HepG2 (cell line): Measurements from ENCODE around the gene SMURF2. TPM values are rescaled to one million over a fixed set of nuclear protein-coding genes. Genes with fewer than 3 reads are reported as not detected.

Experiments used
- ATAC-seq: fragments of 200-7000 bp; cut with Tn5 transposase; 3 replicates; pipeline ENCODE4 v1.9.1; 2020; ENCODE audit warnings: mild to moderate bottlenecking, moderate library complexity
- BruUV-seq: library from RNA; stranded (reverse); fragments of 400-500 nt; replicated peaks from 2 replicates; lab custom pipeline; 2021; lab: Mats Ljungman, UMichigan
- CTCF ChIA-PET: fragments of 300-600 bp; formaldehyde crosslinking; extraction: SDS; loops from one replicate; lab custom pipeline; 2021; ENCODE audit warnings: low total read pairs, inconsistent platforms, low intra/inter-chr PET ratio; lab: Yijun Ruan, JAX
- POLR2A ChIA-PET: fragments of 350-600 bp; sonication (Branson Sonifier 250); formaldehyde crosslinking; loops from one replicate; lab custom pipeline; 2020; ENCODE audit warnings: antibody characterized with exemption, inconsistent platforms; lab: Yijun Ruan, JAX
- DNase-seq: peaks from one replicate; pipeline ENCODE4 v3.0.0-alpha.2; 2015; ENCODE audit warnings: low spot score
- FAIRE-seq: peaks from 3 replicates; lab custom pipeline; 2011; peaks lifted over from hg19 to GRCh38; lab: Jason Lieb, UNC
- H2AFZ ChIP-seq: one replicate; pipeline ENCODE4 v1.6.1; 2011; ENCODE audit warnings: low read length, inconsistent platforms
- H3K27ac ChIP-seq: fragments of 300-600 bp; 3 replicates; pipeline ENCODE4 v1.8.0; 2011; ENCODE audit warnings: mixed run types, mild to moderate bottlenecking, mixed read lengths, low read length, inconsistent platforms; ENCODE audit not compliant: insufficient read depth; ENCODE audit errors: extremely low read length
- H3K27me3 ChIP-seq, 2 experiments: fragments of 200-600 bp in 1 of 2; 2 replicates in 1 of 2; 3 replicates in 1 of 2; pipeline versions ENCODE4 v1.6.0 to v1.8.0; 2011; ENCODE audit warnings: low read length in 2 of 2, mild to moderate bottlenecking in 2 of 2, moderate library complexity in 2 of 2, inconsistent platforms in 1 of 2; ENCODE audit not compliant: insufficient read depth in 2 of 2, control insufficient read depth in 1 of 2
- H3K36me3 ChIP-seq, 2 experiments: fragments of 200-600 bp in 1 of 2; replicated peaks in 1 of 2; 2 replicates in 1 of 2; 3 replicates in 1 of 2; pipeline versions ENCODE4 v1.5.1 to v1.8.0; 2011; ENCODE audit warnings: low read length in 2 of 2, inconsistent platforms in 1 of 2; ENCODE audit not compliant: insufficient read depth in 2 of 2, control insufficient read depth in 1 of 2
- H3K4me1 ChIP-seq: 2 replicates; pipeline ENCODE4 v1.5.1; 2012; ENCODE audit warnings: low read length, inconsistent platforms; ENCODE audit not compliant: insufficient read depth
- H3K4me2 ChIP-seq: 2 replicates; pipeline ENCODE4 v1.6.0; 2011; ENCODE audit warnings: low read depth, low read length, inconsistent platforms
- H3K4me3 ChIP-seq, 3 experiments: fragments of 200-600 bp in 1 of 3; sonication (generic), shearing (Covaris generic) in 1 of 3; replicated peaks in 1 of 3; 2 replicates each; pipeline ENCODE4 v1.5.1; 2011 to 2016; ENCODE audit warnings: low read length in 3 of 3, inconsistent platforms in 2 of 3, low read depth in 2 of 3, mild to moderate bottlenecking in 2 of 3, control low read depth in 1 of 3, mixed read lengths in 1 of 3; ENCODE audit not compliant: insufficient read depth in 1 of 3
- H3K79me2 ChIP-seq: one replicate; pipeline ENCODE4 v1.6.1; 2011; ENCODE audit warnings: low read length, inconsistent platforms; ENCODE audit not compliant: insufficient read depth
- H3K9ac ChIP-seq: 2 replicates; pipeline ENCODE4 v1.6.0; 2011; ENCODE audit warnings: mild to moderate bottlenecking, low read depth, low read length, inconsistent platforms; ENCODE audit not compliant: insufficient read depth
- H3K9me3 ChIP-seq: 2 replicates; pipeline ENCODE4 v1.5.1; 2012; ENCODE audit warnings: mild to moderate bottlenecking, low read length
- H4K20me1 ChIP-seq: 2 replicates; pipeline ENCODE4 v1.6.0; 2011; ENCODE audit warnings: inconsistent platforms, mild to moderate bottlenecking, low read length, moderate library complexity; ENCODE audit not compliant: insufficient read depth
- FOXP1 ChIP-seq, 2 experiments: fragments of 450-650 bp in 1 of 2; IDR thresholded peaks; 2 replicates each; pipeline ENCODE4 v1.6.1; 2017 to 2018; ENCODE audit warnings: antibody characterized with exemption in 1 of 2
- KLF12 ChIP-seq: sonication (generic); formaldehyde crosslinking; IDR thresholded peaks from 2 replicates; pipeline ENCODE4 v1.4.0; 2020; ENCODE audit warnings: missing genetic modification reagents, borderline replicate concordance
- MAFK ChIP-seq, 2 experiments: IDR thresholded peaks in 1 of 2; conservative IDR thresholded peaks in 1 of 2; 2 replicates each; pipeline ENCODE4 v1.6.1; 2011; ENCODE audit warnings: improper control_type of control experiment in 2 of 2, low read length in 2 of 2
- NFYB ChIP-seq: sonication (generic); formaldehyde crosslinking; IDR thresholded peaks from 2 replicates; pipeline ENCODE4 v1.4.0; 2020; ENCODE audit warnings: missing genetic modification reagents
- POLR2A ChIP-seq, 2 experiments: IDR thresholded peaks; 2 replicates each; pipeline ENCODE4 v1.6.1; 2011; ENCODE audit warnings: low read depth in 2 of 2, low read length in 2 of 2, mild to moderate bottlenecking in 1 of 2, moderate library complexity in 1 of 2; ENCODE audit not compliant: insufficient read depth in 1 of 2
- RBM22 ChIP-seq: fragments of 200-400 bp; formaldehyde crosslinking; optimal IDR thresholded peaks from 2 replicates; pipeline ENCODE3; 2017; ENCODE audit warnings: mild to moderate bottlenecking, low read length, moderate library complexity
- ZKSCAN1 ChIP-seq: fragments of 150-350 bp; IDR thresholded peaks from 2 replicates; pipeline ENCODE4 v1.6.1; 2014; ENCODE audit warnings: low read length
- ZMYM4 ChIP-seq: sonication (generic); formaldehyde crosslinking; IDR thresholded peaks from 2 replicates; pipeline ENCODE4 v1.8.1; 2023; ENCODE audit warnings: mild to moderate bottlenecking, missing genetic modification reagents
- ZNF784 ChIP-seq: sonication (generic); formaldehyde crosslinking; IDR thresholded peaks from 2 replicates; pipeline ENCODE4 v1.5.1; 2020; ENCODE audit warnings: missing genetic modification reagents, mild to moderate bottlenecking, borderline replicate concordance
- WGBS: methylation state at CpG from one replicate; pipeline ENCODE4 v1.1.6; 2017; ENCODE audit warnings: low lambda C conversion rate; 5-methylcytosine and 5-hydroxymethylcytosine counted together
- in situ Hi-C: cut with HindIII; loops from 2 replicates; pipeline ENCODE4 v1.10.0; 2017; ENCODE audit warnings: low pct_unique_long_range_greater_than_20kb; ENCODE audit not compliant: extremely low pct_ligation_motif_present
- intact Hi-C: fragments of 100-400 bp; cut with micrococcal nuclease; formaldehyde crosslinking; loops from one replicate; pipeline ENCODE4 v1.10.0; 2022; ENCODE audit not compliant: unreplicated experiment
- polyA plus RNA-seq, 8 experiments: library from polyadenylated mRNA; depleted of rRNA in 3 of 8; stranded (reverse) in 7 of 8; unstranded in 1 of 8; fragments of >200 nt; fragmentation: Illumina TruSeq in 4 of 8; extraction: Trizol in 4 of 8; gene quantifications; 2 replicates each; pipeline versions ENCODE4 v1.2.1 to v1.2.3, GENCODE V29; 2011 to 2016; ENCODE audit warnings: low read depth in 4 of 8, missing spikeins in 1 of 8, mixed read lengths in 1 of 8; ENCODE audit not compliant: insufficient read depth in 1 of 8
- total RNA-seq, 5 experiments: library from RNA; depleted of rRNA; stranded (reverse); fragments of >200 nt; fragmentation: Illumina TruSeq; extraction: Trizol; gene quantifications; 2 replicates each; pipeline ENCODE4 v1.2.3, GENCODE V29; 2016; ENCODE audit warnings: low read depth in 1 of 5

SMURF2 gene
- total and polyA plus RNA-seq, 2 of the 13 experiments (the other 11 are each of a cell fraction or from before 2014, with no cell fraction given), result 14.9 to 24.3 TPM

DNA sequence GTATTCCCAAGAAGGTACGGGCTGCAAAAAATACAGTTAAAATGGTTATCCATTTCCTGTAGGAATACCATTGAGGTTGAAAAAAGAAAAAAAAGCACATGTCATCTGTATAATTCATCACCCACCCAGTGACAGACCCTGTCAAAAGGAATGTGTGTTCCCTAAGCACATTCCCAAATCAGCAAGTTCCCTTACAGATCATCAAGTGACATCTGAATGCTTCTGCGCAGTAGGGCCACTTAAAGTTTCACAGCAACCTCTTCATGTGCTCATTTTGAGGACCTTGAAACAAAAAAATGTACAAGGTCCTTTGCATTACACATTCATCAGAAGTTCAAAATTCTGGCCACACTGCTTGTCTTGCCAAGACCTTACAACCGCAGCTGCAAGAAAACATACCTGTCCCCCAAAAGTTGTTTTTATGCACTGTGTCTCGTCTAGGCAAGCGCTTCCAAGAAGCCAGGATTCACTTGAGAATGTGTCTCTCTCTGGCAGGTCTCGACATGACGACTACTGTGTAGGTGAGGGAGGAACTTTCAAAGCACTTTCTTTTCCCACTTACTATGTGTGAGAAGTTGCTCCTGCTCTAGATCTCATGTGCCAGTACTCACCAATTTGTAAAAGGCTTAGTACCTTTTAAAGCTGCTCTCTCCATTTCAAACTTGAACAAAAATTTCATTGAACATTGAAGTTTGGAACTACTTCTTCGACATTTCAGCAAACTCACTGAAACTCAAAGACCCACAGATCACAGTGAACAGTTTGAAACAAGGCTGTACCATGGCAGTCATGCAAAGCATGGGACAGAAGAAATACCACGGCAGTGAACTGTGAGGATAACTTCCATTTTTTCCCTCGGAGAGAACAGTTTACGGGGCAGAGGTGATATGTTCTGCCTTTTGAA lies 161.0 kb downstream of the SMURF2 start:
- H3K4me2 ChIP-seq, result no peak overlapping the region
- no peak overlapping the region for H2AFZ ChIP-seq
- H3K9ac ChIP-seq, result no peak overlapping the region
- no peaks in the 10 kb centered on the region for H3K9me3 ChIP-seq
- no peak for ATAC-seq
- H3K27ac ChIP-seq, result no peak overlapping the region
- BruUV-seq, result no TSS peak
- TF ChIP-seq NFYB (CRISPR knock-in tag) (no peak), ZNF784 (CRISPR knock-in tag) (no peak), POLR2A (IDR thresholded peaks at IDR 0.05; ENCODE audit: insufficient read depth in 1 of 2, low read depth in 2 of 2, low read length in 2 of 2) (peak; percentile 9 to 45; a peak in 1 of 4 replicates), RBM22 (peak; percentile 55), MAFK (conservative IDR thresholded peaks at IDR 0.05 in 1 of 2, IDR thresholded peaks at IDR 0.05 in 1 of 2; ENCODE audit: low read length in 2 of 2) (no peak), KLF12 (CRISPR knock-in tag) (no peak), ZMYM4 (CRISPR knock-in tag) (no peak), ZKSCAN1 (peak; percentile 80), FOXP1 (IDR thresholded peaks at IDR 0.05) (no peak), FOXP1 (CRISPR knock-in tag; IDR thresholded peaks at IDR 0.05) (no peak)
- whole genome bisulfite sequencing, result 98% methylated on average over 11 of the region's 11 CpGs
- no peak for FAIRE-seq
- intact Hi-C loops (no loop called here), in situ Hi-C loops (loop anchor here (10.0 kb wide), 1 partner anchor 656 kb away; the partner anchor contains the start of gene SMARCD2)
- no peaks in the 10 kb centered on the region; a peak in 1 of 5 replicates for H3K27me3 ChIP-seq
- H3K79me2 ChIP-seq, result peaks cover 40% of the 10 kb centered on the region
- POLR2A ChIA-PET, result no interaction called here
- H3K4me3 ChIP-seq, result no peak overlapping the region
- peaks cover 26 to 56% of the 10 kb centered on the region in 2 experiments for H3K36me3 ChIP-seq
- peaks cover 55% of the 10 kb centered on the region for H4K20me1 ChIP-seq
- peaks cover 74% of the 10 kb centered on the region for H3K4me1 ChIP-seq
- DNase-seq, result no peak
- CTCF ChIA-PET, result no interaction called here
